NK-92 treated with Interleukin-12 subunit alpha and Interleukin-12 subunit beta, amount 100 ng/mL, for 24 hours (cell line): ENCODE data around the gene FGB.
"Not testable (repeated sequence)": the region's sequence is repeated elsewhere in the genome, so short reads cannot be mapped to it uniquely, and the experiment has no call there.

Source experiments
- DNase-seq: peaks from one replicate; lab custom pipeline; 2025; lab: John Stamatoyannopoulos, UW

The FGB gene

DNA sequence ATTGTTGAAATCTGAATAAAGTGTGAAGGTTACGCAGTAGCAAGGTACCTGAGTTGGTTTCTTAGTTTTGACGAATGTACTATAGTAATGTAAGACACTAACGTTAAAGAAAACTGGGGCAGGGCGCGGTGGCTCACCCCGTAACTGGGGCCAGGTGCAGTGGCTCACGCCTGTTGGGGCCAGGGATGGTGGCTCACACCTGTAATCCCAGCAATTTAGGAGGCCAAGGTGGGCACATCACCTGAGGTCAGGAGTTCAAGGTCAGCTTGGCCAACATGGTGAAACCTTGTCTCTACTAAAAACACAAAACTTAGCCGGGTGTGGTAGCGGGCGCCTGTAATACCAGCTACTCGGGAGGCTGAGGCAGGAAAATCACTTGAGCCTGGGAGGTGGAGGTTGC is 34.5 kb downstream of the FGB start:
- DNase-seq: not testable (repeated sequence)

DNA sequence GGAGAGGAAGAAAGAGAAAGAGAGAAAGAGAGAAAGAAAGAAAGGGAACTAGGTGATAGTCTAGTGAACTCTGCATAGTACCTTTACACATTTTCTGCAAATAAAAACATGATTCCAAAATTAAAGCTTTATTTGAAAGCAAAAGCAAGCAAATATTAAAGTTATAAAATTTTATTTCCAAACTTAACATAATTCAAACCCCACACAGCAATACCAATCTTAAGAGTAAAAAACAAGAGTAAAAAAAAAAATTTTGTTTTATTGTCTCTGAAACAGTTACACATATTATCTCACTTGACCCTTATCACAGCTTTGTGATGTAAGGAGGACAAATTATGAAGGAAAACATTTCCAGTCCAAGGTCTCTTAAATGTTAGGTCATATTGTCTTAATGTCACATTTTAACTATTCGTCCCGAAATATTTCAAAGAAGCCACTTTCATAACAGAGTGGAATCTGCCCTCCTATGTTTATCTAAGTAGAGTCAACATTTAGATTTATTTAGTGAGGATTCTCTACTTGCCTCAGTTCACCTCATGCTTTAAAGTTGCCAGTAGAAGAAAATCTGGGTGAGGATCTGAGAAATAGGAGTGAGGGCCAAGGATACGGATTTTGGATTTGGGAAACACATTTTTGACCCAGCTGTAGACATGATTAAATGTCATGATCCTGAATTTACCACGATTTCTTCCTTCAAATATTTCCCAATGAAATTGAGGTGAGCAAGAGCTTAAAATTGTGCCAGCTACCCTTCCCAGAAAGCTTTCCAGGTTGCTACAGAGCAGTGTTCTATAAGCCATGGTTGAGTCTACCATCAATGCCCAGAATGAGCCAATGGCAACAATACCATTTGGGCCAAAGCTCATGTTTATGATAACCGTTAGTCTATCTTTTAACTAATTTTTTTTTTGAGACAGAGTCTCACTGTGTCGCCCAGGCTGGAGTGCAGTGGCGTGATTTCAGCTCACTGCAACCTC is 35.3 kb downstream of the FGB start:
- no peak for DNase-seq

DNA sequence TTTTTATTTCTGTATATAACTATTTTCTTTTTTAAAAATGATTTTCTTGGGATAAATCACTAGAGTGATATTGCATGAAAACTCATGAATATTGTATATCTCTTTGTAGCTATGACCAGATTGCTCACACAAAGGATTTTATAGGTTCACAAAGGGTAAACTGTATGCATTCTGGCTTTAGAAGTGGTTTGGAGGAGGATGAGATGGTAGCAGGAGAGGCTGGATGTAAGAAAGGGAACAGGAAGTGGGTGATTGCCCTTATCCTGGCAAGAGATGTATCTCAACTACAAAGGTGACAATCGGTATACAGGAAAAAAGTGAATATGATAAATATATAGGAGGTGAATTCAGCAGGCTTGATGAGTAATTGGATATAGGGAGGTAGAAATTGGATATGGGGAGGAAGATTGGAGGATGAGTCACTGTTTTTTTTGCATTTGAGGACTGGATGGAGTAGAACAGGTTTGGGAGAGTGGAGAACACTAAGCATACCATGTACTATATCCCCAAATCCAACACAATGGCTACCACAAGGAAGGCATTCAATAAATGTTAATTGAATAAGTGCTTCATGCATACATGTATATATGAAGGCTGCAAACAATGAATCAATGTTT is 39.7 kb downstream of the FGB start:
- no peak for DNase-seq

DNA sequence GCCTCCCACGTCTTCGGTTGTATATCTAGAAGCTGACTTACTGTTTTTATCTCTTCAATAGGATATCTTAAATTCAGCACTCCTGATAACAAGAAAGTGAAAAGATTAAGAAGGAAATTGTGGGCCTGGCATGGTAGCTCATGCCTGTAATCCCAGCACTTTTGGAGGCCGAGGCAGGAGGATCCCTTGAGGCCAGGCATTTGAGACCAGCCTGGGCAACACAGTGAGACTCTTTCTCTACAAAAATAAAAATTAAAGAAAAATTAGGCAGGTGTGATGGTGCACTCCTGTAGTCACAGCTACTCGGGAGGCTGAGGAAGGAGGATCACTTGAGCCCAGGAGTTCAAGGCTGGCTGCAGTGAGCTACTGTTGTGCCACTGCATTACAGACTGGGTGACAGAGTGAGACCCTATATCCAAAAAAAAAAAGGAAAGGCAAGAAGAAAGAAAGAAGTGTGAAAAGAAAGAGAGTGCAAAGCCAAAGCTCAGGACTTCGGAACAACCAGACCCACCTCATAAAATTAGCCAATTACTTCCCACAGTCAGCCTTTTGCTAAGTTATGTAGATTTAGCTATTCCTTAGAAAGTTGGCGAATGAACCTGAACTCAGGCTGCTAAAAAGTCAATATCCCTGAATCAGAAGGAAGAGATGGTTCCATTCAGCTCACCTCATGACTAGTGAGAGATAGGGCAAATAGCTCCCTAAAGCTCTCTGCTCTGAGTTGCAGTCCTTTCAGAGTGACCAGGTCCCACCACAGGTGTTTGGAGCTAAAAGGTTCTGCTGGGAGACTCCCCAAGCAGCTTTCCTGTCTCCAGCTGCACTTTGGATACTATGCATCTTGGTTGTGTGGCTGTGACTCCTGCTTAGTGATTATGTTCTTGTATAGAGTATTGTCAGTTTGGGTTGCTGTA is 40.5 kb downstream of the FGB start:
- DNase-seq: no peak

DNA sequence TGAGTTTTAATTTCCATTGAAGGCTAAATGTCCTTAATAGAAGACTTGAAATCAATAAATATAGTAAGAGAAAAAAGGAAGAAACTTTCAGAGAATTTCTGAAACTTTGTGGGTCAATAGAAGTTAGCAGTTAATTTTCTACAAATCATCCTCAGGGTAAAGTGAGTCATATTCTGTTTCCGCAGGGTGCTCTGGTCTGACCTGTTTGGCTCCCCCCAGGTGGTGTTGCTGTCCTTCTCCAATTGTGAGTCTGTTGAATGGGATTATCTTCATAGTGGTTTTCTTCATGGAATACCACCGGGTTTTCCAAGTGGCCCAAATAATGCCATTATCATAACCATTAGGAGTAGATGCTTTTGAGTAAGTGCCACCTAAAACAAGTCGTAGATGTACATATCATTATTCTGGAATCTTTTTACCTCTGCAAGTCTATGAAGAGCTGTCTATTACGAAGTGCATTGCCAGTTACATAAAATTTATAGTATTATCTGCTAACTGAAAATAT is 41.9 kb downstream of the FGB start:
- no peak for DNase-seq

DNA sequence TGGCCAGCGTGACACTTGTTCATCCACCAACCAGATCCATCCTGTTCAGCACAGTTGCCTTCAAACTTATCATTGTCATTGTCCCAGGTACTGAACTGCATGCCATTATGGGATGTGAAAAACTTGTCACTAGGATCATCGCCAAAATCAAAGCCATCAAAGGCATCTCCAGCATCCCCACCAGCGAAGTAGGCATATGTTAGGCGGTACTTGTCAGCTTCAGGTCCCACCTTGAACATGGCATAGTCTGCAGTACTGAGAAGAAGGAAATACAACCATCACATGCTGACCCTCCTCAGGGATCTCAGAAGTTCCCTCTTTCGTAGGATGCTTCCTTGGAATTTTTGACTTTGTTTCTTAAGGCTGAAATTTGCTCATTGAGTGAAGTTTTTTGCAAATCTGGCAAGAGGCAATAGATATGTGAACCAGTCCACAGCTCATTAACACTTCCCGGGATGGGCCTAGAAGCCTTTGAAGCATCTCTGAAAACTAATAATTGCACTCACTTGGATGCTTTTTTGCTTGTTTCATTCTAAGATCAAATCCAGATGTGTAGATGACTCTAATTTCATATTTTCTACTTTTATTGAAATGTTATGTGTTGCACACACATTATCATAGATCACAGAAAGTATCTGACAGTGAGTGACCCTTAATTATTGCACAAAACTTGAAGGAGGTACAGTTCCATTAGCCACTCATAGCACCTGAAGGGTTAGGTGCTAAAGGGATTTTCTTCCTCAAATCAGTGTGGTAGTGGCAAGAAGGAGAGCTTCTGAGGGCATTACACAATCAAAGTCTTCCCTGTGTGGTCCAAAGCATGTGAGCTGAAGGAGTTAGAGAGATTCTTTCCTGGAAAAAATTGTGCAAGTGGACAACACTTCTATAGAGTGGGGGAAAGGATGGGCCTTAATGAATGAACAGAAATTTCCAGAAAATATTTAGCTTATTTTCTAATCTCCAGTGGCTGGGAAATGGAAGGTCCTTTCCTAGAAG is 44.2 kb downstream of the FGB start:
- no peak for DNase-seq

DNA sequence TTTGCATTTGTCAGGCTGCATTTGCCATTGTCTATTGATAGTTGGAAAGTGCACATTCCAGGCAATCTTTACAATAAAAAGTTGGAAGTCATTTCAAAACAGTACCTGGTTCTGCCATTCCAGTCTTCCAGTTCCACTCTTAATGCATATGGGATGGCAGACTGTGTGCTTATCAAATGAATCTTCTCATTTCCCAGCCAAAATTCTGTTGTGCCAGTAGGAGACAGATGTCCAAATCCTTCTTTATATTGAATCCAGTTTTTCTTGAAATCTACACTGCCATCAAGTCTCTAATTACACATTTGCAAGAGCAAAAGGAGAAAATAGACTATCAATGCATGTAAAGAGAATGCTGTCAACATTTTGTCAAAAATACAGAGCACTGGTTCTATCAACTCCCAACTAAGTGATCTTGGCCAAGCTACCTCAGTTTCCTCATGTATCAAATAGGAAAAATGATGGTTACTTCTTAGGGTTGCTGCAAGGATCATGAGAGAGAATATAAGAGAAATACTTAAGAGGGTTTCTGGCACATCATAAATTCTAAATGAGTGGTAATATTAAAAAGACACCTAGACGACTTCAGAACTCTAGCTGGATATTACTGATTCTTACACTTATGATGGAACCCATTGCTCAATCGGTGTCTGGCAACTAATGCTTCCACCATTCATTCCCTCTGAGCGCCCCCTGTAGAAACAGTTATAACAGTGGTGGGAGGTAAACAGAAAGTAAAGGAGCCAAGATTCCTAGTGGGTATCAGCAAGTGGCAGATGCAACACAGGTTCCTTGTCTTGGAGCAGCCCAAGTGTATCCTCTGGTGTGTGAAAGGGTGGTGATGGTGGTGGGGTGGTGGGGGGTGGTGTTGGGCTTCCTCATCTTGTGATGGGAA is 45.8 kb downstream of the FGB start:
- DNase-seq: no peak

DNA sequence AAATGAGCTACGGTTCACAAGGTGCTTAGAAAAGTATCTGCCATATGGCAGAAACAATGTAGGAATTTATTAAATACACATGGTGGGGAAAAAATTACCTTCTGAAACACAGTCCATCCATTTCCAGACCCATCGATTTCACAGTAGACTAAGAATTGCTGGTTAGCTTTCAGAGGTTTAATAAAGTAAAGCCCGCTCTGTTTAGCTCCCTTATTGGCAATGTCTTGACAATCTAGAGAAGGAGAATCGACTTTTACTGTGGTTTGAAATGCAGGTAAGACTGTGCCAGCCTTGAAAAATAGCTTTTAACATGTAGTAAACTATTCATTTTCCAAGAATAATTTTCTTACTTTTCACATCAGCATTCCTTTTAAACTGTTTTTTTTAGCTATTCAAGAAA is 46.7 kb downstream of the FGB start:
- DNase-seq: no peak

DNA sequence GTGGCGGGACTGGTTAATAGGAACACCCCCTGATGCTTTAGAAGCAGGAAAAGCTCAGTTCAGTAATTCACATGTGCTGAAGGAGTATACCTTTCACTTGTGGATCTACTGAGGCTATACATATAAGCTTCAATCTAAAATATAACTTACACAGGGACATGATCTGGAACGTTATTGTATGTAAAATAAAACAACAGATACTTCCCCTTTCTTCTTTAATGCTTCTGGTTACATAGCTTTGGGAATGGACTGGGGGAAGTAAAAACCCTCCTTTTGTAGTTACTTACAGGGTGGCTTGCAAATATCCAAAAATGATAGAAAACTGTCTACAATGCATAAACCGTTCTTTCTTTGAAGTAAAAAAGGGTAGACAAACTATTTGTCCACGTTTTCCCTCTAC is 47.8 kb downstream of the FGB start:
- no peak for DNase-seq

DNA sequence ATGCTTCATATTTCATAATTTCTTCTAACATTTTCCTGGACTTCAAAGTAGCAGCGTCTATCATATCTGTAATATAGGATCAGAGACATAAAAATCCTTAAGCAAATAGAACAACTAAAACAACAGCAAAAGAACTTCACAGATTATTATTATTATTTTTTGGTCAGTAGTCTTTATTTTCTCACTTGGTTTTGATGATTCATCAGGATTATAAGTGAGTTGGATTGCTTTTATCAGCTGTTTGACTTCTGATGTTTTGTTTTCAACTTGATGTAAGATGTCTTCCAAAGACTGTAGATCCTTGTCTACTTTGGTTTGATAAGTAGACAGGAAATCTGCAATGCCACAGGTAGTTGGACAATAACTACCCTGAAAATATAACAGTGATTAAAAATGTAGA is 49.0 kb downstream of the FGB start:
- no peak for DNase-seq

DNA sequence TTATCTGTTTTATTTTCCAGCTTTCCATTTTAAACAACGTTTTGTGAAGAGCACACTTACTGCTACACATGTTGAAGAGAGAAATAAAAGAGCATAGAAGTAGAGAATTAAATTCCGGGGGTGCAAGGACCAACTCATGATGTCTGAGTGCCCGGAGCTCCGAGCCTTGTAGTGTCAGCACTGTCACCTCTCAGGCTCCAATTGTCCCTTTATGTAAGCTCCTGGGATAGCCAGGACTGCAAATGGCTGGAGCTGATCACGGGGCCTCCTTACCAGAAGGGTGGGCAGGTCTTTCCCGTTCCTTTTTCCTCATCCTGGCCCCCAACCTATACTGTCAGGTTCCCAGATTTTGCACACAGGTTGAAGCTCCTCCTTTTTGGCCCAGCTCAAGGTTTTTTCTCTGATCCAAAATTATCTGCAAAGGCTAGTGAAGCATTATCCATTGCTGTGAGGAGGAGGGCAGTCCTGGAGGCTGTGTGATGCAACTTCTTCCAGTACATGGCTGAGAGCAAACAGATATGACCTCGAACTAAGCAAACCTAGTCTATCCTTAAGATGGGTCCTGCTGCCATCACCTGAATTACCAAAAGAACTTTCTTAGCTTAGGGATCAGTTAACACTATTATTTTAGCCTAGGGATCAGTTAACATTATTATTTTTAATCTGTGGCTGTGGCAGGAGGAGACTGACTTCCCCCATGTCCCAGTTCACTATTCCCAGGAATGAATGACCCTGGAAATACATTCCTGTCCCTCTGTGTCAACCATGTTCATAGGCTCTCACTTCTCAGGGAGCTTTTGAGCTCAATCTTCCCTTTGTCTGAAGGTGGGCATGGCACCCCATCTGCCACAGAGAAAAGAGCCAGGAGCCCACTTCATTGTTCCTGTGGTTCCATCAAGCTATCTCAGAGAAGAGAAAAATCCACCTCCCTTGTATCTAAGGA is 49.9 kb downstream of the FGB start, which contains the start of gene FGG:
Gene FGG (minus strand): TSS at position 185 of the 943 bp plus-strand sequence. CDS start 47 bp downstream, at position 138.
- DNase-seq: no peak

DNA sequence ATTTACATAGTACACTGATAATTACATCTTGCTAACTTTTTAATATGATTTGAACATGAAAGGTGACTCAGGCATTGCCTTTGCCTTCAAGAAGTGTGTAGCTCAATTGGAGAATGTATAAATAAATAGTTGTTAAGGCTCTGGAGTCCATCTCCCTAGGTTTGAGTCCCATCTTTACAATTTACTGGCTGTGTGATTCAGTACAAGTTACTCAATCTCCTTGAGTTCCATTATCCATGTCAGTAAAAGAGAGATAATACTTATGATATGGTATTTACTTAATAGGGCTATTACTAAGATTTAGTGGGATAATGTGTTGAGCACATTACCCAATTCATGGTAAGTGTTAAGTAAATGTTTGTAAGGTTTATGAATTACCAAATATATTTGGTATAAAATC is 51.5 kb downstream of the FGB start:
- DNase-seq: no peak

DNA sequence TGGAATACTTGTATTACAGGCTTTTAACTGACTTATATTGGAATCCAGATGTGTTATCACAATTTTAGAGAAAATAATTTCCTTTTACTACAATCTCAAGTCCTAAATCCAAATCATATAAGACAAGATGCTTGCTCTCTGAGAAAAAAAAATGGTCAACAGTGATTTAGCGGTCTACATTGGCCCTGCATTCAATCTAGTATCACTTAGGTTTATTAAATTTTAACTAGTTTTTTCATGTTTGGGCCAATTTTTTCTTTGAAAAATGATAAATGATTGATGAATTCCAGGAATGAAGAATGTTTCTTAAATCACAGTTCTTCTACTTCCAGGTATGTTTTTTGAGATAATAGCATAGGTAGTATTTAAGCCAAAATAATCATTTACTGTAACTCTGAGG is 52.4 kb downstream of the FGB start:
- no peak for DNase-seq

DNA sequence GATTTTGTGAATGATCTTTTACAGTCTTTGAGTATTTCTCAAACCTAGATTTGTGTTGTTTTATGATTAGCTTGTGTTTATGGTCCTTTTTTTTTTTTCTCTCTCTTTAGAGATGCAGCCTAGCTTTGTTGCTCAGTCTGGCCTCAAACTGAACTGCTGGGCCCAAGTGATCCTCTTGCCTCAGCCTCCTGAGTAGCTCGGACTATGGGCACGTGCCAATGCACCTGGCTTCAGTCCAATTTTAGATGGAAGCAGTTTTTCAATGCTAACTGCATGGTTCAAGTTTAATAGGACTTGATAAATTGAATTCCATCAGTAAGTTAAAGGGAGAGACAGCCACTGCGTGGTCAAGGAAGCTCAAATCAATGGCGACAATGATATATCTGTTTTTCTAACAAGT is 53.5 kb downstream of the FGB start:
- DNase-seq: no peak

DNA sequence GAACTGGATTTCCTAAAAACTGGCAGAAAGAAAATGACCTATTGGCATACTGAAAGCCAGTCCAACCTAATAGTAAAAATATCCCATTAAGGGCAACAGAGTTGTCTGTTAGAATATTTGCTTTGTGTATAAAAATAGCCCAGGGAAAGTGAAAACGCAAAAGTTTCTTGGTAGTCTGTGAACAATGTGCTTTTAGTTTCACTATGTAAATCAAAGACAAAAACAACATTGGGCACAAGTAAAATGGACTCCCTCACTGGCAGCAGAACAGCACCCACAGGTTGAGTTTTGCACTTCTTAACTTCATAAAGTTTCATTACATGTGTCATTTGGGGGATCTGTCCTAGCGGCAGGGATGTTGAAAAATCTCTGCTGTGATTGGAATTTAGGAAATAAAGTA is 53.9 kb downstream of the FGB start:
- DNase-seq: no peak

DNA sequence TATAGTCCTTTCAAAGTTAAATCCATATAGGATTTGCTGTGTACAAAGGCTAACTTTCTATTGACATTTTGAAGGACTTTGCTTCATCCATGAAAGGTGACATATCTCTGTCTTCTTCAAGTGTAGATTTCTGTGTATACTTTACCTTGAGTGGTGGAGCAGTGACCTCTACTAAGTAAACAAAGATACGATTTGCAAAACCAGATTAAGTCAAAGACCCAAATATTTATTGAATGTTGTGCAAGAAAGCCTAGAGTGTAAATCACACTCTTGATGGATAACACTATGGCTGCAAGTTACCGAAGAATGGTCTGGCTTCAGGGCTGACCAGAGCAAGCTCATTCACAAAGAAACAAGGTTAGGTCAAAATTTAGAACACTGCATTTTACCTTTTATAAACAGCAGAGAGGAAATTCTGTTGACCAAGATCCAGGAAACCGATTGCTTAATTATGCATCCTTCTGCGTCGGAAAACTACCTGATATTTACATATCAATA is 55.1 kb downstream of the FGB start:
- DNase-seq: no peak

DNA sequence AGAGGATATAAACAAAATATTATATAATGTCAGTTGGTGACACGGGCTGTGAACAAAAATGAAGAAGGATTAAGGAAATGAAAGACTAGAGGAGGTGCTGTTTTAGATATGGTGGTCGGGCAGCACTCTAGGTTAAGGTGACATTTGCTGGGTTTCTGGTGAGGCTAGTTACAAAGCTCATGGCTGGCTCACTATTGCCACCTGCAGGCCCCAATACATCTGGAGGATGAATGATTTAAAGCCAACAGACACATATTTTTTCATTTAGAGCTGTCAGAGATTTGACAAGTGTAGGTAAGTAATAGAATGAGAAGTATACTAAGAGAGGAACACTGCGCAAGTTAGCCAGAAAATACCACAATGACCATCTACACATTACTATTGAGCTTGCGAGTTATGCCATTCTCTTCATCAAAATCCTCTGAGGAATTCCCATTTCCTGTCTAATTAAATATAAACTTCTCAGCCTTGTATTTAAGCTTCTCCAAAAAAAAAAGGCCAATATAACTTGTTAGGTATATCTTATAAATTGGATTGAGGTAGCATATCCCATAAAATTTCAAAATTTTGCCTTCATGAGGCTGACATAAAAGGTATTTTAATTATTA is 56.0 kb downstream of the FGB start:
- DNase-seq: no peak

DNA sequence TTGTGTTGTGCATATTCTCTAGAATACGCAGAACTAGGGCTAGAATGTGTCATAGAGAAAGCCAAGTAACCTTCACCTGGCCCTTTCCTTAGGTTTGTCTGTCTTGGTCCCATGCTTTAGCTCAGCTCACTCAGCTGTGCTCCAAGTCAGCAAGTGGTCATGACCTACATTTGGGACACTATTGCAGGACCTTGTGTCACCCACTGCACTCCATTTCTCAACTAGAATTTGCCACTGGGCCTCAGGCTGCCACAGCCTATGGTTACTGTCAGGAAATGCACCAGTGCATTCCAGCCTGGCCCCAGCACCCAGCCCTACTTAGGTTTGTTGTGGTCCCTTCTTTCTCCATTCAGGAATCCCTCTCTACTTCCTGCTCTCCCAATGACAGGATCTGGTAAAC is 57.3 kb downstream of the FGB start:
- DNase-seq: no peak
